ENCODE results near the gene MYL5. TPM values are rescaled to one million over a fixed set of nuclear protein-coding genes. Genes with fewer than 3 reads are reported as not detected.
"Not testable (repeated sequence)": the region's sequence is repeated elsewhere in the genome, so short reads cannot be mapped to it uniquely, and the experiment has no call there.

Gene MYL5
- total RNA-seq, 1 donor from 2014 or later, result 14.4 TPM

- no peak for DNase-seq (ENCODE audit: extremely low read depth, low read depth, low spot score)
Measured at GRCh38 chr4:656436-657337, 17.7 kb upstream of the MYL5 start.

- no peak for DNase-seq (ENCODE audit: extremely low read depth, low read depth, low spot score)
Measured at GRCh38 chr4:657338-657833, 17.0 kb upstream of the MYL5 start.

DNA sequence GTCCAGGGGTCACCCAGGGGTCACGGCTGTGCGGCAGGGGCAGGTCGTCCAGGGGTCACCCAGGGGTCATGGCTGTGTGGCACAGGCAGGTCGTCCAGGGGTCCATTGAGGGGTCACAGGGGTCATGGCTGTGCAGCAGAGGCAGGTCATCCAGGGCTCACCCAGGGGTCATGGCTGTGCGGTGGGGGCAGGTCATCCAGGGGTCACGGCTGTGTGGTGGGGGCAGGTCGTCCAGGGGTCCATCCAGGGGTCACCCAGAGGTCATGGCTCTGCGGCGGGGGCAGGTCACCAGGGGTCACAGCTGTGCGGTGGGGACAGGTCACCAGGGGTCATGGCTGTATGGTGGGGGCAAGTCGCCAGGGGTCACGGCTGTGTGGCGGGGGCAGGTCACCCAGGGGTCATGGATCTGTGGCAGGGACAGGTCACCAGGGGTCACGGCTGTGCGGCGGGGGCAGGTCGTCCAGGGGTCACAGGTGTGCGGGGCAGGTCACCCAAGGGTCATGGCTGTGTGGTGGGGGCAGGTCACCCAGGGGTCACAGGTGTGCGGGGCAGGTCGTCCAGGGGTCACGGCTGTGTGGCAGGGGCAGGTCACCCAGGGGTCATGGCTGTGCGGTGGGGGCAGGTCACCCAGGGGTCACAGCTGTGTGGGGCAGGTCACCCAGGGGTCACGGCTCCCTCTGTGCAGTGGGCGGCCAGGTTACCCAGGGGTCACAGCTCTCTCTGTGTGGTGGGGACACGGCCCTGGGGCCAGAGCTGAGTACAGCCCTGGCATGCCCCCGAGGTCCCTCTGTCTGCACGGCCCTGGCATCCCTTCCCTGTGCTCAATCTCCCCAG is 16.3 kb upstream of the MYL5 start:
- DNase-seq (ENCODE audit: extremely low read depth, low read depth, low spot score), result no peak

DNA sequence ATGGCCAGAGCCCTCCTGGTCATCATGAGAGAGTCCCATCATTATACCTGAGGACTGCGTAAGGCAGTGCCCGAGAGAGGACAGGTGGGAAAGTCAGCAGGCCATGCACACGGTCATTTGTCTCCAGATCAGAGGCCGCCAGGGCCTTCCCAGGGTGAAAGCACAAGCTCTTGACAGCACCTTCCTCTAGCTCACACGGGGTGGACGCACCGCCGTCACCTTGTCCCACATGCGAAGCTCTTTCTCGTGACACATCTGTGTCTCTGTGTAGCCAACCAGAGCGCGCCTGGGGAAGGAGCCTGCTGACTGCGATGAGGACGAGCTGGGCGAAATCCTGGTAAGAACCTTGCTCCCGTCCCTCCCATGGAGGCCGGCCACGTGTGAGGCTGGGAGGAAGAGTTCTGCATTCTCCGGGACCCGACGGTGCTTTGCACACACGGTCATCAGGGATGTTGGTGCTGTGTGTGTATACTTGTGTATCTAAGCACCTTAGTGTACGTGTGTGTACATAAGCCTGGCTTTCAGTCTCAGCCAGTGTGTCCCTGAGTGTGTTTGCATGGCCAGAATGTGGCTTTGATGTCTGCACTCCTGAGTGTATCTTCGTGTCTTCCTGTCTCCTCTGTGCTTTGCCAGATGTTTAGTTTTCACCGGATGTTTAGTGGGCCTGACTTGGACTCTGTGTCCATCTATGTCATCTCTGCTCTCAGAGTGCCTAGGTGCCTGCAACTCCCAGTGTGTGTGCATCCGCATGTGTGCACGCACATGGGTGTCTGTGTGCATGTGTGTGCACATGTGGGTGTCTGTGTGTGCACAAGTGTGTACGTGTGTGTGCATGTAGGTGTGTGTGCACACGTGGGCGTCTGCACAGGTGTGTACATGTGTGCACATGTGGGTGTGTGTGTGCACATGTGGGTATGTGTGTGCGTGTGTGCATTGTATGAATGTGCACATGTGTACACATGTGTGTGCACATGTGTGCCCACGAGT is 15.4 kb upstream of the MYL5 start:
- DNase-seq (ENCODE audit: extremely low read depth, low read depth, low spot score), result no peak

GRCh38 chr4:659851-660250 is 14.5 kb upstream of the MYL5 start:
- DNase-seq (ENCODE audit: extremely low read depth, low read depth, low spot score), result no peak

DNA sequence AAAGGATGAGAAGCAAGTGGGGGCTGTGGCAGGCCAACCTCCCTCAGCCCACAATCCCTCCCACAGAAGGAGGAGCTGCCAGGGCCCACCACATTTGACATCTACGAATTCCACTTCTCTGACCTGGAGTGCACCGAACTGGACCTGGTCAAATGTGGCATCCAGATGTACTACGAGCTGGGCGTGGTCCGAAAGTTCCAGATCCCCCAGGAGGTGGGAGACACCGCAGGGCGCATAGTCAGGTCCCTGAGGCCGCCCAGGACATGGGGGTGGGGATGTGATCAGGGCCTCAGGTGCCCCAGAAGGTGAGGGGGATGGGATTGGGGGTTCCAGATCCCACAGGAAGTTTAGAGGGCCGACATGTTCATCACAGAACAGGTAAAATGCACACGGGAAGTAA is 13.9 kb upstream of the MYL5 start:
- DNase-seq (ENCODE audit: extremely low read depth, low read depth, low spot score), result no peak

- no peak for DNase-seq (ENCODE audit: extremely low read depth, low read depth, low spot score)
Measured at GRCh38 chr4:661231-661630, 13.1 kb upstream of the MYL5 start.

GRCh38 chr4:661881-662761 is 12.2 kb upstream of the MYL5 start:
- DNase-seq (ENCODE audit: extremely low read depth, low read depth, low spot score), result no peak

- no peak for DNase-seq (ENCODE audit: extremely low read depth, low read depth, low spot score)
Measured at GRCh38 chr4:663046-663437, 11.3 kb upstream of the MYL5 start.

DNA sequence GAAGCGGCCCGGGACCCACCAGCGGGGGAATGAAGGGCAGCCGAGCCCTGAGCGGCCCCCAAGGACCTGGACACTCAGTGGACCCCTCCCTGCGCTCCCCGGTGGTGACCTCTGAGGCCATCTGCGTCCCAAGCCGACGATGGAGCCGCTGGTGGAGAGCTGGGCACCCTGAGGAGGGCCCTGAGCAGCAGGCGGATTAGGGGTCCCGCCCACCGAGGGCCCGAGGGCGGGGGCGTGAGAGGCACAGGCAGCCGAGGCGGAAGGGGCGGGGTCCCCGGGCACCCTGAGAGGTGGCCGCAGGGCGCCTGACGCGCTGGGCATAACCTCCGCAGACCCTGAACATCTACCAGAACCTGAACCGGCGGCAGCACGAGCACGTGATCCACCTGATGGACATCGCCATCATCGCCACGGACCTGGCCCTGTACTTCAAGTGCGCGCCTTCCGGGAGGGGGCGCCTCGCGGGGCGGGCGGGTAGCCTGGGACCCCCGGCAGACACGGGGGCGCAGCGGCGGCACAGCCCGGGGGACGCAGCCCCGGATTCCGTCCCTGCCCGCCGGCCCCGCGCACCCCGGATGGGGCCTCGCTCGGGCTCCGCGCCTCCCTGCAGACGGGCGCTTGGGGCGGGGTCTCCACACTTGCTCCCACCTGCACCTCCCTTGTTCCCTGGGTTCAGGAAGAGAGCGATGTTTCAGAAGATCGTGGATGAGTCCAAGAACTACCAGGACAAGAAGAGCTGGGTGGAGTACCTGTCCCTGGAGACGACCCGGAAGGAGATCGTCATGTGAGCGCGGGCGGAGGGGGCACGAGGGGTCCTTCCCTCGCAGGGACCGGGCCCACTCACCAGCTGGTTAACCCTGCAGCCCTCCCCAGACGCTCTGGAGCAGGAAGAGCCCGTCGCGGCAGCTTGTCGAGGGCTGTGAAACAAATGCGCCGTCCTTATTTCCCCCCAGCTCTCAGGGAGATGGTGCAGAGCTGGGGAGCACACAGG is 10.6 kb upstream of the MYL5 start:
- DNase-seq (ENCODE audit: extremely low read depth, low read depth, low spot score), result no peak

GRCh38 chr4:664713-665231 is 9.6 kb upstream of the MYL5 start:
- DNase-seq (ENCODE audit: extremely low read depth, low read depth, low spot score), result no peak

GRCh38 chr4:665381-665750 is 9.0 kb upstream of the MYL5 start:
- DNase-seq (ENCODE audit: extremely low read depth, low read depth, low spot score), result no peak

DNA sequence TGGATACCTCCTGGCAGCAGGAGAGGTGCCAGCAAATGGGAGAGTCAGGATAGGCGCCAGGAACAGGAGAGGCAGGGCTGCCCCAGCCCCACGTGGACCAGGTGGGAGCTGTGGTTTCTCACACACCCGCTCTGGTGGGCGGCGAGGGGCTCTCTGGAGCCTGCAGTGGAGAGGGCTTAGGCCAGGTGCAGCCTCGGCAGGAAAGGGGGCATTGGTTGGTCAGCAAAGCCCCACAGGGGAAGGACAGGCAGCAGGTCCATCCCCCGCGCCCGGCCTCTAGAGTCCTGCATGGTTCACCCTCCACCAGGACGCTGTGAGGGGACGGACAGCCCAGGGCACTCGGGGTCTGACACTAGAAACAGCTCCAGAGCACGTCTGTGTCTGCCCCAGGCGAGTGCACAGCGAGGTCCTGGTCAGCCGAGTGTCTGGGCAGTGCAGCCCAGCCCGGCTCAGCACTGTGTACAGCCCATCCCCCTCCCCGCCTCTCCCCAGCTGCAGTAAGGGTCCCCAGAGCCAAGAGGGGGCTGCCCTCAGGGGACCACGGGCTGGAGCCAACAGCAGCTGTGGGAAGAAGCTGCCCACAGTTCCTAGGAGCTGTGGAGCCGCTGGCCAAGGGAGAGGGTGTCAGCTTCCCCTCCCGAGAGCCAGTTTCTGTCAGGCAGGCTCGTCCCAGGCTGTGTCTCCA is 8.4 kb upstream of the MYL5 start:
- no peak for DNase-seq (ENCODE audit: extremely low read depth, low read depth, low spot score)

- DNase-seq (ENCODE audit: extremely low read depth, low read depth, low spot score), result no peak
Measured at GRCh38 chr4:666436-666810, 7.9 kb upstream of the MYL5 start.

GRCh38 chr4:666822-667544 is 7.4 kb upstream of the MYL5 start:
- DNase-seq (ENCODE audit: extremely low read depth, low read depth, low spot score), result no peak

DNA sequence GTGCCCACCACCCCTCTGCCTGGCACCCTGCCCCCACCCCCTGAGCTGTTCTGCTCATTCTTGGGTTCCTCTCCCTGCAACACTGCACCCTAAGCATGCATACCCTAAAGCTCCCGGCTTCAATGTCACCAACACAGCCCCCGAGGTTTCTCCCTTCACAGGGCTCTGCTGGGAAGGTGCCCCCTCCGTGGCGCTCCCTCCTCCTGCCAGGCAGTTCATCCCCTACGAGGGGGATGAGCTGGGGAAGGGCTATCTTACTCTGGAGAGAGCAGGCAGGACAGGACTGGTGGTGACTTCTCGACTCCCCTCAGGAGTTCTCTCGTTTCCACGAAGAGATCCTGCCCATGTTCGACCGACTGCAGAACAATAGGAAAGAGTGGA is 6.8 kb upstream of the MYL5 start:
- no peak for DNase-seq (ENCODE audit: extremely low read depth, low read depth, low spot score)

DNA sequence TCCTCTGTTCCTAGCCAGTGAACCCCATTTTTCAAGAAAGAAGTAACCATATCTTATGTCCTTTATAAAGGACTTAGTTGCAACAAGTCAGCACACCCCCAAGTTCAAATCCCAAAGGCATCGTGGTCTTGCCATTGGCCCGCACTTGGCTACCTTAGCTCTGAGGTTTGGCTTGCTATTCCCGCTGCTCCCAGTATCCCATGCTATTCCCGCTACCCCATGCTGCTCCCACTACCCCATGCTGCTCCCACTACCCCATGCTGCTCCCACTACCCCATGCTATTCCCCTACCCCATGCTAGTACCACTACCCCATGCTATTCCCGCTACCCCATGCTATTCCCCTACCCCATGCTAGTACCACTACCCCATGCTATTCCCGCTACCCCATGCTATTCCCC is 6.1 kb upstream of the MYL5 start:
- not testable (repeated sequence) for DNase-seq (ENCODE audit: extremely low read depth, low read depth, low spot score)

Data from glomerular endothelial cell (primary cell).